ENCODE measurements around the gene TNFRSF1A.
A peak's percentile ranks its signal among the peaks of the same experiment; 100 is the strongest.

TNFRSF1A gene

DNA sequence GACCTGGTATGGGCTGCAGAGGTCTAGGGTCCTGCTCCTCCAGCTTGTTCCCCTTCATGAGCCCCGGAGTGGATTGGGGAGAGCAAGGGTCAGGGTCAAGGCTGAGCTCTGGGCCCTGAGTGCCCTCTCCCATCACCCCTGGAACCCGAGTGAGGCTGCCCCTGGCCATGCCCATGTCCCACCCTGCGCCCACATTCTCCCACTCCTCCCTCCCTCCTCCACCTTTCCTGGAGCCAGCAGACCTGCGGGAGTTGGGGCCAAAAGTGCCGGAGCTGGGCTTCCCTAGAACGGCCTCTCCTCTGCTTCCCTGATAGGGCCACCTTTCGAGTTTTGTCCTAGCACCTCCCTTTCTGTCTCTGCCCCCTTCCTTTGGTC lies 32.9 kb upstream of the TNFRSF1A start:
- DNase-seq (ENCODE audit: low read depth in 2 of 2): no peak

DNA sequence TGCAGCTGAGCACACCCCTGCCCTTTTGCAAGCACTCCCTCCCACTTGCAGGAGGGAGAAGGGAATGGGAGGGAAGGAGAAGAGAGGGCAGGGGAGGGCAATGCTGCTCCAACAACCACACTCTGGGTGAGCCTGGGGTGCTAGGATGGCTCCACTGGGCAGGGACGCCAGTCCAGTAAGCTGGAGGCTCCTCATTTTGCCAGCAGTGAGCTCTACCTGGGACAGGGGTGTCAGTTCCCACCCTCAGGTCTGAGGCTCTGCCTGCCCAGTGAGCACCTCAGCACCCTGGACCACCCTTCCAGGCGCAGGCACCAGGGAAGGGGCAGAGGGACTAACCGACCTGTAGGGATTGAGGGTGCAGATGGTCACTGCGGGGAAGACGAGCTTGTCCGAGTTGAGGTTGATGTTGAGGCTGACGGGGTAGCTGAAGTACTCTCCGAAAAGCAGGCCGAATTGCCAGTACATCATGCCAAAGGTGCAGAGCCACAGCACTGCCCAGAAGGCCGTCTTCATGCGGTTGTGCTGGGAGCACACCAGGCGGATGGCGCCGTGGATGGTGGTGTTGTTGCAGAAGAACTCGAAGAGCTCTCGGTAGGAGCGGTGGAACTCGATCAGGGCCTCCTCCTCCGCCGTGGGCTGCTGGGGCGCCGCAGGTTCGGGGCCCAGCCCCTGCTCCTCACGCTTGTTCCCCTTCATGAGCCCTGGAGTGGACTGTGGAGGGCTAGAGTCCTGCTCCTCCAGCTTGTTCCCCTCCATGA lies 32.3 kb upstream of the TNFRSF1A start:
- no peak for DNase-seq (ENCODE audit: low read depth in 2 of 2)

GRCh38 chr12:6373022-6373787 lies 31.3 kb upstream of the TNFRSF1A start:
- no peak for DNase-seq (ENCODE audit: low read depth in 2 of 2)

DNA sequence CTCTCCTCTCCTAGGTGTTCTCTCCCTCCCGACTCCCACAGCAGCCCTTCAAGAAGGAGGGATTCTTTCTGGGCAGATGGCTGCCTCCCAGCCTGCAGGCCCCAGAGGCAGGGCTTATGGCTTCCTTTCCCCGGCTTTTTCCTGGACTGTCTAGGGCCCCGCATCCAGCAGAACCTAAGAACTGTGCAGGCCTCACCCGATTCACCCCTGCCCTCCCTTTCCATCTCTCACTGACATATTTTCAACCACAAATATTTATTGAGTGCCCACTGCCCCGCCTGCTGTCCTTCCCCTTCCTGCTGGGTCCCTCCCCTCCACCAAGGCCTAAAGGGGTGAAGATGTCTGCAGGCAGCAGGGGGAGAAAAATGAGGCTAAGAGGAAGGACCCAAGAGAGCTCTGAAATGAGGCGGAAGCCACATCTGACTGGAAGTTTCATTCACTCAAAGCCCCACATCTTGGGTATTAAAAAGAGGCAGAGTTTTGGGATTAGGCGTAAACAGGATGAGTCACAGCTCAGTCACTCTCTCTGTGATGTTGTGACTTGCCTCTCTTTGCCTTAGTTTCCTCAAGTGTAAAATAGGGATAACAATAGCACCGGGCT lies 30.6 kb upstream of the TNFRSF1A start:
- no peak for DNase-seq (ENCODE audit: low read depth in 2 of 2)

GRCh38 chr12:6370994-6371754 lies 29.3 kb upstream of the TNFRSF1A start:
- DNase-seq (ENCODE audit: low read depth in 2 of 2): no peak

GRCh38 chr12:6370576-6370935 lies 28.7 kb upstream of the TNFRSF1A start:
- no peak for DNase-seq (ENCODE audit: low read depth in 2 of 2)

DNA sequence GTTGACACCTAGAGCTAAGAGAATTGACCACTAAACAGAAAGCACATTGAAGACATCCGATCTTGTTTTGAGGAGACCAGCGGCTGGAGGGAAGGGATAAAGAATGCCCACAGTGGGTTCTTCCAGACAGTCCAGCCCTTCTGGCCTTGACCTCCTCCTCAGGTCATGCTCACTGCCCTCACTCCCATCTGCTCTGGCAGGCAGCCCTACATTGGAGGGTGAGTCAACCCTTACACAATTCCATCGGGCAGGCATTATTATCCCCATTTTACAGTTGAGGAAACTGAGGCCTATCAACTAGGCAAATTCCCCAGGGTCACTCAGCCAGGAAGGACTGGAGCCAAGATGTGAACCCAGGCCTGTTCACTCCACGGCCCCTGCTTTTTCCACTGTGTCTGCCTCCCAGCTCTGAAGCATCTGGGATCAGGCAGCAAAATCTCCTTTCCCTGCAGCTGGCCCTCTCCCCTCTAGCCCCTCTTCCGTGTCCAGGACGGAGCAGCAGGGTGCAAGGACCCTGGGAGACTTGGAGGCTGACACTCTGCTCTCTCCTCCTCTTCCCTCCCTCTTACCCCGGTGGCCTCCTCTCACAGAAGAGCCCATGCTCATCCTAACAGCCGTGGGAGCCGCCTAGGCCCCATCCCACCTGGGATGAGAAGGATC lies 28.2 kb upstream of the TNFRSF1A start:
- DNase-seq (ENCODE audit: low read depth in 2 of 2): no peak

- no peak for DNase-seq (ENCODE audit: low read depth in 2 of 2)
Observed at GRCh38 chr12:6368906-6369525, 27.1 kb upstream of the TNFRSF1A start.

DNA sequence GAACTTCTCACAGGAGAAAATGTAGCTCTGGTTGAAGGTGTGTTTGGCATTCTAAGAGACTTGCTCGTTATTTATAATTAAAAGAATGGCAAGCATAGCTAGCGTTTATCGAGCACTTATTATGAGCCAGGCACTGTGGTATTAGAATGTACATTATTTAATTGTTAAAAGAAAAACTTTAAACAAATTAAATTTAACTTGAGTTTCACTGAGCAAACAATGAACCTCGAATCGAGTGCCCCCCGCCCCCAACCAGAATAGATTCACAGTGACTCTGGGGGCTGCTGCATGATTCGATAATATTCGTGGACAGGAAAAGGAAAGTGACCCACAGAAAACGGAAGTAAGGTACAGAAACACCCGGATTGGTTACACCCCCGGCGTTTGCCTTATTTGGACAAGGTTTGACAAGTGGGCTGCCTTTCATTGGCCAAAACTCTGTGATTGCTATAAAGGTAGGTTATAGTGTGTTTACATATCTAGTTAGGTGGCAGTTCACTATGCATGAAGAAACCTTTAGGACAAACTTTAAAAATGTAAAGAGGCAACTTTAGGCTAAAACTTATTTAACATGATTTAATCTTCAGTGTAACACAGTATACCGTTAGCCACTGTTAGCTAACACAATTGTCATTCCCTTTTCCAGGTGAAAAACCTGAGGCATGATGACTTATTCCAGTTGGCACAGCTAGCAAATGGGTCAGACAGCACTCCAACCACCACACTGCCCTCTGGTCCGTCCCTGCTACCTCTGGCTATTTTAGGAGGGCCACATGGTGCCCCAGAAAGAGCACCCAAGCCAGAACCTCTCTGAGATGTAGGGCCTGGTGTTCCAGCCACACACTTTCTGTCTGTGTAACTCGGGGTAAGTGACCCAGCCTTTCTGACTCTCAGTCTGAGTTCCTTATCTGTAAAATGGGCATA lies 26.4 kb upstream of the TNFRSF1A start:
- no peak for DNase-seq (ENCODE audit: low read depth in 2 of 2)

DNA sequence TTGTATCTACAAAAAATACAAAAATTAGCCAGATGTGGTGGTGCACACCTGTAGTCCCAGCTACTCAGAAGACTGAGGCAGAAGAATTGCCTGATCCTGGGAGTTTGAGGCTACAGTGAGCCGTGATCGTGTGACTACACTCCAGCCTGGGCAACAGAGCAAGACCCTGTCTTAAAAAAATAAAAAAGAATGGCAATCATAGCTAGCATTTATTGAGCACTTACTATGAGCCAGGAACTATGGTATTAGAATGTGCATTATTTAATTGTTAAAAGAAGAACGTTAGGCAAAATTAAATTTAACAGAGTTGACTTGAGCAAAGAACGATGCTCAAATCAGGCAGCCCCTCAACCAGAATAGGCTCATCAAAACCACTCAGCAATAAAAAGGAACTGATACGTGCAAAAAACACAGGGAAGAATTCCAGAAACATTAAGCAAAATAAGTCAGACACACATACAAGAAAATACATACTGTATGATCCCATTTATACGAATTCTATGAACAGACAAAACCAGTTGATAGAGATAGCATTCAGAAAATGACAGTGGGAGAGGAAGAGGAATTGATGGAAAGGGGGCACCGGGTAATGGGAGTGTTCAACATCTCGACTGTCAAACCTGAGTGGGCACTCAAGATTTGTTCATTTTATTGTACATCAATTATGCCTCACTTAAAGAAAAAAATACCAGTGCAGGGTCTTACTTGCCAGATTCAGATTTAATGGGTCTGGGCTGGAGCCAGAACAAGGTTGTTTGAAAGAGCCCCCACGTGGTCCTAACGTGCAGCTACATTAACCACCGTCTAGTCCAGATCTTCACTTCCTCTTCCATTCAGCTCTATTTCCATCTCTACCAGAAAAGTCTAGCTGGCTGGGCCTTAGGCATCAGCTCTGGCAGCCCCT lies 25.4 kb upstream of the TNFRSF1A start:
- DNase-seq (ENCODE audit: low read depth in 2 of 2): no peak

DNA sequence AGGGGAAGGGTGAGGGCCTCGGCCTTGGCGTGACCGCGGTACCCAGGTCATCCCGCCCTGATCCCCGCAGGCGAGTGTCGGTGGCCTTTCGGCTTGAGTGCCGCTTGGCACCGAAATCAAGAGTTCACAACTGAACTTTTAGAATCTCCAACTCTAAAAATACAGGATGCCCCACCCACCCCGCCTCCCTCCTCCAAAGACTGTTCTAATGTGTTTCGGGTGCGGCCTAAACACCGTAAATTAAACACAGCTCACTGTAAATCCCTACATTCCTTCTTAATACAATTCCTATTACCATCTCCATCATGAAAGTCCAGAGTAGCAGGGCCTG lies 22.1 kb upstream of the TNFRSF1A start:
- no peak for DNase-seq (ENCODE audit: low read depth in 2 of 2)

GRCh38 chr12:6363330-6364043 lies 21.6 kb upstream of the TNFRSF1A start:
- DNase-seq (ENCODE audit: low read depth in 2 of 2): peak; percentile 46 to 67

DNA sequence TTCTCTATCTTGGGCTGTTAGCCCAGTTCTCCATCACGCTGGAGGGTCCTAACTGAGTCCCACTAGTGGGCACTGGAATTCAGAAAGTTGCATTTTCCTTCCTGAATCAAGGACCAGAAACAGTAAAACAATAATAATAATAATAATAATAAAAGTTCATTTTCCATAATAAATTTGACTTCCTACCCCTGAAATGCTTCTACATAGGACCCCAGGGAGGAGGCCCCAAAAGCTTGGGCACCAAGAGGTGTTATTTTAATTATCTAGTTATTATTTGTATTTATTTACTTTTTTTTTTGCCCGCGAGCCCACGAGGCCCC lies 21.1 kb upstream of the TNFRSF1A start:
- DNase-seq (ENCODE audit: low read depth in 2 of 2): no peak

DNA sequence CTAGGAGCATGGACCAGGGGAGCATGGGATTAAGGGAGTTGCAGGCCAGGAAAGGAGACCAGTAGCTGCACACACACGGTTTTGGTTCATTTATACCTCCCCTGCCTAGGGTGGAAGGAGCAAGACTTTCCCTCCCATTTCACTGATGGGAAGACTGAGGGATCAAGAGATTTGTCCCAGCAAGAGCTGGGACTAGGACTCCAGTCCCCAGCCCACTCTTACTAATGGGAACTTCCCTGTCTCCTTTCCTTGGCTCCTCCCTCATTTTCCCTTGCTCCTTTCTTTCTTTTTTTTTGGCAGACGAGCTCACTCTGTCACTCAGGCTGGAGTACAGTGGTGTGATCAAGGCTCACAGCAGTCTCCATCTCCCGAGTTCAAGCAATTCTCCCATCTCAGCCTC lies 20.5 kb upstream of the TNFRSF1A start:
- no peak for DNase-seq (ENCODE audit: low read depth in 2 of 2)

DNA sequence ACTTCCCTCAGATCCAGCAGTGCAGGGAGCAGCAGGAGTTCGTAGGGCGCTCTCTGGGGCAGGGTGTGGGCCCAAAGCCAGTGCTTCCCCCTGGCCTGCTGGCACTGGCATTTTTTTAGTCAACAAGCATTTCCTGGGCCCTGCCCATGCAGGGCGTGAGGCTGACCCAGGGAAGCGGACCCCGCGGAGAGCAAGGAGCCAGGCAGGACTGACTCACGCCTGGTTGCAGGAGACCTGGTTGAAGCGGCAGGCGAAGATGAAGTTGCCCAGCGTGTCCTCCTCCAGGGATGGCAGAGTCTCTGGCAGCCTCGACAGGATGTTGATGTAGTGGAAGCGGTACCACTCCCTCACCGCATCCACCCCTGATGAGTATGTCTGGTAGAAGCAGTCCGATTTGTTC lies 20.0 kb upstream of the TNFRSF1A start:
- no peak for DNase-seq (ENCODE audit: low read depth in 2 of 2)

- DNase-seq (ENCODE audit: low read depth in 2 of 2): no peak
Observed at GRCh38 chr12:6360578-6361490, 19.0 kb upstream of the TNFRSF1A start.

- no peak for DNase-seq (ENCODE audit: low read depth in 2 of 2)
Observed at GRCh38 chr12:6360080-6360571, 18.2 kb upstream of the TNFRSF1A start.

- no peak for DNase-seq (ENCODE audit: low read depth in 2 of 2)
Observed at GRCh38 chr12:6358881-6359280, 17.0 kb upstream of the TNFRSF1A start.
